Nephron progenitor cell (in vitro differentiated cells): Measurements from ENCODE around the gene SHC1.

Experiments used
- DNase-seq: peaks from one replicate; pipeline ENCODE4 v3.0.0; 2021
- H3K27ac Mint-ChIP-seq: 2 replicates; pipeline ENCODE4 v1.8.0; 2021; ENCODE audit warnings: mild to moderate bottlenecking, moderate library complexity, mixed read lengths
- H3K27me3 Mint-ChIP-seq: 2 replicates; pipeline ENCODE4 v1.8.0; 2021; ENCODE audit warnings: mild to moderate bottlenecking, low read depth, mixed read lengths; ENCODE audit not compliant: poor library complexity
- H3K36me3 Mint-ChIP-seq: 2 replicates; pipeline ENCODE4 v1.8.0; 2021; ENCODE audit warnings: low read depth, mixed read lengths
- H3K4me1 Mint-ChIP-seq: 2 replicates; pipeline ENCODE4 v1.8.0; 2021; ENCODE audit warnings: mixed read lengths
- H3K4me3 Mint-ChIP-seq: 2 replicates; pipeline ENCODE4 v1.8.0; 2021; ENCODE audit warnings: mild to moderate bottlenecking, moderate library complexity, mixed read lengths
- H3K9me3 Mint-ChIP-seq: 2 replicates; pipeline ENCODE4 v1.8.0; 2021; ENCODE audit warnings: mild to moderate bottlenecking, moderate library complexity, mixed read lengths
- CTCF ChIP-seq: fragments of 200-600 bp; sonication (generic); IDR thresholded peaks from 2 replicates; pipeline ENCODE4 v1.5.0; 2021; ENCODE audit warnings: antibody characterized with exemption

Gene SHC1

DNA sequence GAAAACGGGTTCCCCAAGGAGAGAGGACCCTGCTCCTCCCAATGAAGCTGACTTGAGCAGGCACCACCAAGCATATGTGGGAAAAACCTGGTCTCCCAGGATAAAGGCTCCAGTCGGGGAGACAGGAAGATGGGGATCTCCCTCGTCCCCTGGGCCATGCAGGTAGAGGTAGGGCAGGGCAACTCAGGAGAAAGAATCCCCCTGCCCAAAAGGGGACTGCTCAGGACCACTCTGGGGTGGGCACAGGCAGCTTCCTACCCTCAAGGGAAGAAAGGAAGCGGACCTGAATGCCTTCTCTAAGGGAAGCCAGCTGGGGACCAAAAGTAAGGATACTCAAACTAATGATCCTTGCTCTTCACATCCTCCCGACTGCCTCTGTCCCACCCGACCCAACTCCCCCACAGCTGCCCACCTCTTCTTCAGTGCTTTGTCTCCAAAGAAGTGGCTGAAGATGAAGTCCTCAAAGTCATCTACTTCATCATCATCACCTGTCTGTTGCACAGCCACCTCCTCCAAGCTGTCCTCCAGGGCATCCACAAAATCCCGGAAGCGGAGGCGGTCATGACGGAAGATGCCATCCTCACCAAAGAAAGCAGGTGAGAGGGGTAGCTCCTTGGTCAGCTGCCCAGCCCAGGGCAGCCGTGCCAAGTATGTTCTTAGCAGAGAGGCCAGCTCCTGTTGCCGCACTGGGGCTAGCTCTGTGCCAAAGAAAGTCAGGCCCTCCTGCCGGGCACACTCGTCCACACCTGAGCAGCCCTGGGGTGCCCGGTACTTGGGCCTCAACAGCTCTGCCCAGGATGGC, 25.2 kb downstream of the SHC1 start:
- H3K36me3 Mint-ChIP-seq: peaks cover 9% of the 10 kb centered on the region
- H3K9me3 Mint-ChIP-seq: no peaks in the 10 kb centered on the region
- no peak for TF ChIP-seq CTCF
- H3K27ac Mint-ChIP-seq: peak overlapping the region; percentile 25
- H3K4me3 Mint-ChIP-seq: no peak overlapping the region
- DNase-seq: no peak
- H3K4me1 Mint-ChIP-seq: peaks cover 34% of the 10 kb centered on the region
- no peaks in the 10 kb centered on the region for H3K27me3 Mint-ChIP-seq

- peaks cover 9% of the 10 kb centered on the region for H3K36me3 Mint-ChIP-seq
- no peaks in the 10 kb centered on the region for H3K9me3 Mint-ChIP-seq
- H3K27me3 Mint-ChIP-seq: no peaks in the 10 kb centered on the region
- no peak for TF ChIP-seq CTCF
- H3K4me3 Mint-ChIP-seq: no peak overlapping the region
- no peak overlapping the region for H3K27ac Mint-ChIP-seq
- no peak for DNase-seq
- H3K4me1 Mint-ChIP-seq: peaks cover 38% of the 10 kb centered on the region
These were observed 26.0 kb downstream of the SHC1 start for GRCh38 chr1:154944401-154945159.

GRCh38 chr1:154943649-154944400, 26.7 kb downstream of the SHC1 start:
- H3K4me1 Mint-ChIP-seq: peaks cover 44% of the 10 kb centered on the region
- H3K27me3 Mint-ChIP-seq: no peaks in the 10 kb centered on the region
- H3K27ac Mint-ChIP-seq: peak overlapping the region; percentile 59
- peaks cover 8% of the 10 kb centered on the region for H3K36me3 Mint-ChIP-seq
- TF ChIP-seq CTCF: peak; percentile 75
- no peaks in the 10 kb centered on the region for H3K9me3 Mint-ChIP-seq
- no peak overlapping the region for H3K4me3 Mint-ChIP-seq
- DNase-seq: peak; percentile 64

- H3K27me3 Mint-ChIP-seq: peaks cover 4% of the 10 kb centered on the region
- peak overlapping the region; percentile 86 for H3K27ac Mint-ChIP-seq
- TF ChIP-seq CTCF: no peak
- H3K4me1 Mint-ChIP-seq: peaks cover 61% of the 10 kb centered on the region
- peak; percentile 68 for DNase-seq
- no peaks in the 10 kb centered on the region for H3K9me3 Mint-ChIP-seq
- H3K36me3 Mint-ChIP-seq: peaks cover 5% of the 10 kb centered on the region
- no peak overlapping the region for H3K4me3 Mint-ChIP-seq
These were observed 29.1 kb downstream of the SHC1 start for GRCh38 chr1:154941333-154942013.

DNA sequence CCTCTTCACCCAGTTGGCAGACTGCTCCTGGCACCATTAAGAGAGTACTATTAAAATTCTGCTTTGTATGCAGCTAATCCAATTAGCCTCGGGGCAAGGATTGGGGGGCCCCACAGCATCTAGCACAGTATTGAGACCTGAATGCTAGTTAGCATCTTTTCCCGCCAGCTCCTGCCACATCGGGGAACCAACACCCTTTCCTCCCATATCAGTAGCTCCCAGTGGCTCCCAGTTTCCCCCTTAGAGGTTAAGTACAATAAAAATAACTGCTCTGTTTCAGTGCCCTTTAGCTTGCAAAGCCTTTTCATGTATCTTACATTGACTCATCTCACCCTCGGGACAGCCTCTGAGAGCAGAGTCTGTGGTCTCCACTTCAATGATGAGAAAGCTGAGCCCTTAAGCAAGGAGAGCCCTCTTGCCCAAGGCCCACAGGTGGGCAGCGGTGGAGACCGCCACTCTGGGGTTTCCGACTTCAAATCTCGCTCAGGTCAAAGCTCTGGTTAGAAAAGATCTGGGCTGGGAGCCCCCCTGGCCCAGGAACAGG, 29.8 kb downstream of the SHC1 start:
- H3K27ac Mint-ChIP-seq: peak overlapping the region; percentile 52
- no peak for TF ChIP-seq CTCF
- H3K36me3 Mint-ChIP-seq: no peaks in the 10 kb centered on the region
- peaks cover 4% of the 10 kb centered on the region for H3K27me3 Mint-ChIP-seq
- H3K4me3 Mint-ChIP-seq: no peak overlapping the region
- no peak for DNase-seq
- no peaks in the 10 kb centered on the region for H3K9me3 Mint-ChIP-seq
- peaks cover 66% of the 10 kb centered on the region for H3K4me1 Mint-ChIP-seq
